HG03196 (cell line): ENCODE results near the gene KCNJ3.
"Not testable (repeated sequence)": the region's sequence is repeated elsewhere in the genome, so short reads cannot be mapped to it uniquely, and the experiment has no call there.

Source experiments
- ATAC-seq: cut with Tn5 transposase; IDR thresholded peaks from one replicate; pipeline ENCODE4 v1.9.1; 2021; ENCODE audit not compliant: unreplicated experiment

The KCNJ3 gene

GRCh38 chr2:154836632-154837031 lies 138.1 kb downstream of the KCNJ3 start:
- ATAC-seq: no peak

GRCh38 chr2:154837035-154837434 lies 138.5 kb downstream of the KCNJ3 start:
- no peak for ATAC-seq

- ATAC-seq: no peak
Observed at GRCh38 chr2:154844513-154844912, 146.0 kb downstream of the KCNJ3 start.

GRCh38 chr2:154846842-154847241 lies 148.3 kb downstream of the KCNJ3 start:
- ATAC-seq: no peak

- ATAC-seq: no peak
Observed at GRCh38 chr2:154849482-154849881, 151.0 kb downstream of the KCNJ3 start.

- no peak for ATAC-seq
Observed at GRCh38 chr2:154850532-154850931, 152.0 kb downstream of the KCNJ3 start.

GRCh38 chr2:154855138-154855537 lies 156.6 kb downstream of the KCNJ3 start:
- no peak for ATAC-seq

GRCh38 chr2:154867151-154867550 lies 168.7 kb downstream of the KCNJ3 start:
- not testable (repeated sequence) for ATAC-seq

- no peak for ATAC-seq
Observed at GRCh38 chr2:154875999-154876398, 177.5 kb downstream of the KCNJ3 start.

- no peak for ATAC-seq
Observed at GRCh38 chr2:154882725-154883124, 184.2 kb downstream of the KCNJ3 start.

- ATAC-seq: no peak
Observed at GRCh38 chr2:154886316-154886715, 187.8 kb downstream of the KCNJ3 start.

GRCh38 chr2:154898269-154898668 lies 199.8 kb downstream of the KCNJ3 start:
- no peak for ATAC-seq

- no peak for ATAC-seq
Observed at GRCh38 chr2:154901063-154901462, 202.6 kb downstream of the KCNJ3 start.
